GF-D8 (cell line): ENCODE results near the gene KRT4.

Experiments used
- DNase-seq: peaks from one replicate; lab custom pipeline; 2025; lab: John Stamatoyannopoulos, UW

Gene KRT4

GRCh38 chr12:52821826-52822660 lies 8.1 kb upstream of the KRT4 start:
- DNase-seq: no peak

- no peak for DNase-seq
Measured at GRCh38 chr12:52821071-52821730, 7.3 kb upstream of the KRT4 start.

GRCh38 chr12:52820521-52820920 lies 6.6 kb upstream of the KRT4 start:
- DNase-seq: no peak

- DNase-seq: no peak
Measured at GRCh38 chr12:52819731-52820510, 6.0 kb upstream of the KRT4 start.

- no peak for DNase-seq
Measured at GRCh38 chr12:52818887-52819420, 5.0 kb upstream of the KRT4 start.

- DNase-seq: no peak
Measured at GRCh38 chr12:52818388-52818787, 4.5 kb upstream of the KRT4 start.

GRCh38 chr12:52817699-52818238 lies 3.9 kb upstream of the KRT4 start:
- no peak for DNase-seq

- no peak for DNase-seq
Measured at GRCh38 chr12:52817003-52817698, 3.2 kb upstream of the KRT4 start.

- no peak for DNase-seq
Measured at GRCh38 chr12:52815676-52816588, 2.0 kb upstream of the KRT4 start.

GRCh38 chr12:52815161-52815560 lies 1.2 kb upstream of the KRT4 start:
- DNase-seq: no peak

- no peak for DNase-seq
Measured at GRCh38 chr12:52814710-52815155, 817 bp upstream of the KRT4 start.

GRCh38 chr12:52813203-52813819 lies 605 bp downstream of the KRT4 start:
- no peak for DNase-seq

- no peak for DNase-seq
Measured at GRCh38 chr12:52812749-52813148, 1.2 kb downstream of the KRT4 start.

- DNase-seq: no peak
Measured at GRCh38 chr12:52812073-52812400, 1.9 kb downstream of the KRT4 start.

GRCh38 chr12:52811191-52812072 lies 2.5 kb downstream of the KRT4 start:
- no peak for DNase-seq

GRCh38 chr12:52810554-52810953 lies 3.4 kb downstream of the KRT4 start:
- DNase-seq: no peak

GRCh38 chr12:52809166-52809565 lies 4.8 kb downstream of the KRT4 start:
- no peak for DNase-seq

- DNase-seq: no peak
Measured at GRCh38 chr12:52808573-52809160, 5.2 kb downstream of the KRT4 start.
